Nephron (organoid): ENCODE results near the gene BMP2K.

Experiments
- H3K27ac Mint-ChIP-seq, 3 experiments: 2 replicates each; pipeline ENCODE4 v1.8.0; 2020; ENCODE audit warnings: mixed read lengths in 3 of 3, mild to moderate bottlenecking in 2 of 3, moderate library complexity in 1 of 3
- H3K27me3 Mint-ChIP-seq: 2 replicates; pipeline ENCODE4 v1.8.0; 2021; ENCODE audit warnings: low read depth, mild to moderate bottlenecking, moderate library complexity, mixed read lengths
- H3K36me3 Mint-ChIP-seq: 2 replicates; pipeline ENCODE4 v1.8.0; 2020; ENCODE audit warnings: low read depth, mixed read lengths
- H3K4me1 Mint-ChIP-seq: 2 replicates; pipeline ENCODE4 v1.8.0; 2020; ENCODE audit warnings: mixed read lengths
- H3K4me3 Mint-ChIP-seq, 3 experiments: 2 replicates each; pipeline ENCODE4 v1.8.0; 2020; ENCODE audit warnings: mild to moderate bottlenecking in 3 of 3, mixed read lengths in 3 of 3, moderate library complexity in 2 of 3
- H3K9me3 Mint-ChIP-seq: 2 replicates; pipeline ENCODE4 v1.8.0; 2020; ENCODE audit warnings: mixed read lengths
- CTCF ChIP-seq, 3 experiments: fragments of 200-600 bp; sonication (generic); IDR thresholded peaks; one replicate each; pipeline ENCODE4 v1.5.0; 2021; ENCODE audit warnings: antibody characterized with exemption in 3 of 3; ENCODE audit not compliant: unreplicated experiment in 3 of 3

BMP2K gene

GRCh38 chr4:78737035-78737434 is 39.1 kb upstream of the BMP2K start:
- Mint-ChIP-seq H3K4me1 (no peaks in the 10 kb centered on the region), H3K27me3 (no peaks in the 10 kb centered on the region), H3K9me3 (no peaks in the 10 kb centered on the region), H3K4me3 (no peak overlapping the region), H3K36me3 (no peaks in the 10 kb centered on the region), H3K27ac (no peak overlapping the region)
- no peak for TF ChIP-seq CTCF (IDR thresholded peaks at IDR 0.05; ENCODE audit: unreplicated experiment in 3 of 3)

GRCh38 chr4:78737973-78738372 is 38.2 kb upstream of the BMP2K start:
- Mint-ChIP-seq H3K4me1 (no peaks in the 10 kb centered on the region), H3K9me3 (no peaks in the 10 kb centered on the region), H3K27ac (no peak overlapping the region), H3K36me3 (no peaks in the 10 kb centered on the region), H3K27me3 (no peaks in the 10 kb centered on the region), H3K4me3 (no peak overlapping the region)
- TF ChIP-seq CTCF (IDR thresholded peaks at IDR 0.05; ENCODE audit: unreplicated experiment in 3 of 3) = no peak

GRCh38 chr4:78742300-78742699 is 33.9 kb upstream of the BMP2K start:
- Mint-ChIP-seq H3K4me3 (no peak overlapping the region), H3K27me3 (no peaks in the 10 kb centered on the region), H3K9me3 (no peaks in the 10 kb centered on the region), H3K4me1 (no peaks in the 10 kb centered on the region), H3K36me3 (no peaks in the 10 kb centered on the region), H3K27ac (no peak overlapping the region)
- no peak for TF ChIP-seq CTCF (IDR thresholded peaks at IDR 0.05; ENCODE audit: unreplicated experiment in 3 of 3)

- H3K36me3 Mint-ChIP-seq = no peaks in the 10 kb centered on the region
- no peak overlapping the region for H3K4me3 Mint-ChIP-seq
- no peaks in the 10 kb centered on the region for H3K9me3 Mint-ChIP-seq
- no peaks in the 10 kb centered on the region for H3K27me3 Mint-ChIP-seq
- peaks cover 9% of the 10 kb centered on the region for H3K4me1 Mint-ChIP-seq
- no peak for TF ChIP-seq CTCF (IDR thresholded peaks at IDR 0.05; ENCODE audit: unreplicated experiment in 3 of 3)
- no peak overlapping the region for H3K27ac Mint-ChIP-seq
Measured at GRCh38 chr4:78747475-78747922, 28.7 kb upstream of the BMP2K start.

- no peak for TF ChIP-seq CTCF (IDR thresholded peaks at IDR 0.05; ENCODE audit: unreplicated experiment in 3 of 3)
- Mint-ChIP-seq H3K4me1 (peaks cover 9% of the 10 kb centered on the region), H3K27me3 (no peaks in the 10 kb centered on the region), H3K36me3 (no peaks in the 10 kb centered on the region), H3K27ac (no peak overlapping the region), H3K4me3 (no peak overlapping the region), H3K9me3 (no peaks in the 10 kb centered on the region)
Measured at GRCh38 chr4:78748381-78748780, 27.8 kb upstream of the BMP2K start.

GRCh38 chr4:78749258-78749971 is 26.7 kb upstream of the BMP2K start:
- no peak for TF ChIP-seq CTCF (IDR thresholded peaks at IDR 0.05; ENCODE audit: unreplicated experiment in 3 of 3)
- Mint-ChIP-seq H3K4me1 (peaks cover 9% of the 10 kb centered on the region), H3K9me3 (no peaks in the 10 kb centered on the region), H3K27me3 (no peaks in the 10 kb centered on the region), H3K27ac (no peak overlapping the region), H3K4me3 (no peak overlapping the region), H3K36me3 (no peaks in the 10 kb centered on the region)
